ENCODE data around the gene ATG16L1. TPM values are rescaled to one million over a fixed set of nuclear protein-coding genes. Genes with fewer than 3 reads are reported as not detected.
A peak's percentile ranks its signal among the peaks of the same experiment; 100 is the strongest.

ATG16L1 gene
- polyA plus RNA-seq, 1 donor from 2014 or later = 11.2 TPM

DNA sequence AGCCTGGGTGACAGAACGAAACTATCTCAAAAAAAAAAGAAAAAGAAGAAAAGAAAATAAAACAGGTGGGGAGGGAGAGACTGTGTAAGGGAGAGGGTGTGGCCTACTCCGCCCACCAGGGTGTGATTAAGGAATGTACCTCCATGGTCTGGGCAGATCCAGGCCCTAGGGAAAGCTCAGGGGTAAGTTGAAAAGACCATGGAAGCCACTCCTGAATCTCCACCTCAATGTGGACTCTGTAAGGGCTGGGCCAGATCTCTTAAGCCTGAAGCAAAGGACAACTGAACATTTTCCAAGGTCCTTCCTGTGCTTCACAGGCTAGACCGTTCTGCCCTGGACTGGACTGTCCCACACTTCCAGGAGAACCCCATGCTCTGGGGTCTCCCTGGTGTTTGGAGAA is 9.7 kb upstream of the ATG16L1 start:
- H3K4me3 Mint-ChIP-seq = peak overlapping the region in 2 of 4 donors; percentile 54 to 92

DNA sequence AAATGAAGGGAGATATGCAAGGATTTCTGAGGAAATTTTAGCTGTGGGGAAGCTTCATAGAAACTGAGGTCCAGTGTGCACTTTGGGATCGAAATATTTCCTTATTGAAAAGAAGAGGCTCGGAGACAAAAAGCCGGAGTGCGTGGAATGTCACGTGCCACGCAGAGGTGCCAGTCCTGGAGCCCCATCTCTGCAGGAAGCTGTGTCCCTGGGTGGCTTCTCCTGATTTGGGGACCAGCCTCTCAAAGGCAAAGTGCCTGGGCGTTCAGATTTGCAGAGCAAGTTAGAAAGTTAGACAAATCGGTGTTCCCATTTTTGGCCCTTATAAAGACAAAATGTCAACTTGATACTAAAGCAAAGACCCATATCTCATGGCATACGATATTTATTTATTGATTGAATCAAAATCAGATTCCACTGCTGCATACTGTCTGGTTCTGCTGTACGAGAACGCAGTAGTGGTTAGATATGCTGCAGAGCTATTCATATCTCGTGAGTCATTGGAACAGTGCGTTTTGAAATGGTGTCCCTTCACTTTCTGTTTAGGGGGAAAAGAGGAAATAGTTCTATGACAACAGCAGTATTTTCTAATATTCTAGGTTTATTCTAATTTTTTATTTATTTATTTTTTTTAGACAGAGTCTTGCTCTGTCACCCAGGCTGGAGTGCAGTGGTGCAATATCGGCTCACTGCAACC is 9.1 kb upstream of the ATG16L1 start:
- Mint-ChIP-seq H3K4me1 (peaks cover 11 to 31% (median 18%) of the 10 kb centered on the region in 3 donors), H3K4me3 (peak overlapping the region in 3 of 4 donors; percentile 9 to 92 (median 39))

More for the DNA sequence above, 9.7 kb upstream of the ATG16L1 start:
- Mint-ChIP-seq H3K27me3 (no peaks in the 10 kb centered on the region), H3K27ac (peak overlapping the region in 1 of 3 donors; percentile 80), H3K4me1 (peaks cover 16 to 31% (median 18%) of the 10 kb centered on the region in 3 donors), H3K9me3 (peaks cover 0 to 3% (median 2%) of the 10 kb centered on the region in 3 donors), H3K36me3 (no peaks in the 10 kb centered on the region)

DNA sequence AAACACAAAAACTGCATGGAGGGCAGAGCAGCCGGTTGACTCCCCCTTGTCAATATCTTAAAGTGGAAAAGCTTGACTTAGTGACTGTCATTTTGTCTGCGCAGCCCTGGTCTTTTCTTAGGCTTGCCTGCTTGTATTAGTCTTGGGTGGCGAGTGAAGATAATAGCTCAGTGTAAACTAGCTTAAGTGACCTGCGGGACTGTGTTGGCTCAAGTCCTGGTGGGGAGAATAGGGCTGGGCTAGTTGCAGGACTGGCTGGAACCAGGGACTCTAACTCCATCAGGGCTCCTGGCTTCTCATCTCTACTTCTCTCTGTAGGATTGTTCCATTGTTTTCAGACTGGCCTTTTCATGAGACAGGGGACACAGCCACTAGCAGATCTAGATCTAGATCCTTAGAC is 8.1 kb upstream of the ATG16L1 start:
- H3K4me3 Mint-ChIP-seq = peak overlapping the region in 1 of 4 donors; percentile 25
- H3K27ac Mint-ChIP-seq = no peak overlapping the region

More for the DNA sequence above, 9.1 kb upstream of the ATG16L1 start:
- no peaks in the 10 kb centered on the region for H3K27me3 Mint-ChIP-seq
- H3K27ac Mint-ChIP-seq = no peak overlapping the region
- H3K9me3 Mint-ChIP-seq = no peaks in the 10 kb centered on the region
- H3K36me3 Mint-ChIP-seq = no peaks in the 10 kb centered on the region

DNA sequence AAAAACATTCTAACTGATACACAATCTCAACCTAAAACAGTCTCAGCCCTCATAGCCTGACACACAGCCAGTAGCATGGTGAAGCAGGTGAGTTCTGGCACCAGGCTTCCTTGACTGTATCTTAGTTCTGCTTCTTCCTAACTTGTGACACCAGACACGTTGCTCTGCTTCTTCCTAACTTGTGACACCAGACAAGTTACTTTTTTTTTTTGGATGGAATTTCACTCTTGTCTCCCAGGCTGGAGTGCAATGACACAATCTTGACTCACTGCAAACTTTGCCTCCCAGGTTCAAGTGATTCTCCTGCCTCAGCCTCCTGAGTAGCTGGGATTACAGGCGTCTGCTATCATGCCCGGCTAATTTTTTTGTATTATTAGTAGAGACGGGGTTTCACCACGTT is 6.7 kb upstream of the ATG16L1 start:
- Mint-ChIP-seq H3K27ac (no peak overlapping the region), H3K4me1 (peaks cover 11 to 28% (median 17%) of the 10 kb centered on the region in 3 donors), H3K4me3 (no peak overlapping the region)

More for the DNA sequence above, 8.1 kb upstream of the ATG16L1 start:
- Mint-ChIP-seq H3K9me3 (no peaks in the 10 kb centered on the region), H3K4me1 (peaks cover 11 to 32% (median 18%) of the 10 kb centered on the region in 3 donors), H3K27me3 (no peaks in the 10 kb centered on the region), H3K36me3 (no peaks in the 10 kb centered on the region)

GRCh38 chr2:233245406-233245805 is 6.1 kb upstream of the ATG16L1 start:
- no peak overlapping the region for H3K27ac Mint-ChIP-seq
- H3K4me3 Mint-ChIP-seq = no peak overlapping the region
- no peaks in the 10 kb centered on the region for H3K9me3 Mint-ChIP-seq
- H3K27me3 Mint-ChIP-seq = no peaks in the 10 kb centered on the region
- no peaks in the 10 kb centered on the region for H3K36me3 Mint-ChIP-seq
- H3K4me1 Mint-ChIP-seq = peaks cover 11 to 27% (median 15%) of the 10 kb centered on the region in 3 donors

More for the DNA sequence above, 6.7 kb upstream of the ATG16L1 start:
- H3K9me3 Mint-ChIP-seq = no peaks in the 10 kb centered on the region
- no peaks in the 10 kb centered on the region for H3K27me3 Mint-ChIP-seq
- H3K36me3 Mint-ChIP-seq = no peaks in the 10 kb centered on the region

DNA sequence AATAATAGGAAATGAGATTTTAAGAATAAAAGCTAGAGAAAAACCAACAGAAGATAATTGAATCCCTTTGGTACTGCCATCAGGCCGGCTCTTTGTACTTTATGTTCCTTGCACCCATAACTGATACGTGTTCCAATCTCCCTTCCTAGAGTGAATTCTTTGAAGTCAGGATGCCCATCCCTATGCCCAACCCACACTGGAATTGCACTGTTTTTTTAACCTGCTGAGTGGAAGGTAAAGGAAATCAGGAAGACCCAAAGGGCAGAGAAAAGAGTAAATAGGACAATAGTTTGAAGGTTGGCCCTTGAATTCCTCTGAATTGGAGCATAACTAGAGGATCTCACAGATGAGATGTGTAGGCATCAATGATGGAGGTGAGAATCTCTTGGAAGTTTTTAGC is 4.4 kb upstream of the ATG16L1 start:
- Mint-ChIP-seq H3K4me1 (peaks cover 4 to 19% (median 10%) of the 10 kb centered on the region in 3 donors), H3K27me3 (no peaks in the 10 kb centered on the region), H3K4me3 (no peak overlapping the region), H3K36me3 (no peaks in the 10 kb centered on the region), H3K27ac (peak overlapping the region in 1 of 3 donors; percentile 58), H3K9me3 (no peaks in the 10 kb centered on the region)

DNA sequence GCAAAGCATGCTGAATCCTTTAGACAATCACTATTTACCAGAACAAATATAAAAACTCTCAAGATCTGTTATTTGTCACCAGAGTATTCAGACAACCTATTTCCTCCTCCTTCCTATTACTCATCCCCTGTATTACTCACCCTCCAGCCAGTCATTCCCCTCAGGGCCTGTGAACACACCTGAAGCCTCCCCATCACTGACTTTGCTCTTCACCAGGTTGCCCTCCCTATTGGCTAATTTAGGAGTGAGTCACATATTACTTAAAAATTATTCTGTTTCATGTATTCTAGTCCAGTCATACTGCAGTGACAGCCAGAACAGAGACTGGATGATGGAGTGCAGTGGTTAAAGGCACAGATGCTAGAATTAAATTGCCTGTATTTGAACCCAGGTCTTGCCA is 3.7 kb upstream of the ATG16L1 start:
- Mint-ChIP-seq H3K4me1 (peaks cover 2 to 18% (median 7%) of the 10 kb centered on the region in 3 donors), H3K9me3 (no peaks in the 10 kb centered on the region), H3K4me3 (no peak overlapping the region), H3K36me3 (no peaks in the 10 kb centered on the region), H3K27me3 (no peaks in the 10 kb centered on the region), H3K27ac (peak overlapping the region in 2 of 3 donors; percentile 35 to 58)

- Mint-ChIP-seq H3K4me3 (peak overlapping the region in 1 of 4 donors; percentile 38), H3K36me3 (no peaks in the 10 kb centered on the region), H3K9me3 (no peaks in the 10 kb centered on the region), H3K27me3 (no peaks in the 10 kb centered on the region), H3K4me1 (peaks cover 10 to 25% (median 20%) of the 10 kb centered on the region in 3 donors), H3K27ac (no peak overlapping the region)
Measured at GRCh38 chr2:233248999-233249398, 2.5 kb upstream of the ATG16L1 start.

DNA sequence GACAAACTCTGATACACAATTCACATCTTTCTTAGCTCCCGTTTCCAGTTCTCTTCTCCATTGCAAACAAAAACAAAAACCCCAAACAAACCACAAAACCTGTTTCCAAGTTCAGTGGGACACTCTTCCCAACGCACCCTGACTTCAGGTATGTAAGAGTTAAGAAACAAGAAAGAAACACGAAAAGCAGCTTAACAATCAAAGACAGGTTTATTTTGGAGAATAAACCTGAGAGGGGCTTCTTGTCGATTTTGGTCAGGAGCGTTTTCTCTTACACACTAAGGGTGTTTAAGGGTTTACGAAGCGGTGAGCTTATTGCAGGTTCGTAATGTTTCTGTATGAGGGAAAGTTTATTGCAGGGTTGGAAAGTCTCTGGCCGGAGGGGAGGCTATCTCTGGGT is 905 bp upstream of the ATG16L1 start:
- no peaks in the 10 kb centered on the region for H3K27me3 Mint-ChIP-seq
- H3K4me1 Mint-ChIP-seq = peaks cover 18 to 31% (median 26%) of the 10 kb centered on the region in 3 donors
- H3K9me3 Mint-ChIP-seq = no peaks in the 10 kb centered on the region
- peak overlapping the region; percentile 73 to 92 (median 81) for H3K27ac Mint-ChIP-seq
- peak overlapping the region in 3 of 4 donors; percentile 26 to 97 (median 44) for H3K4me3 Mint-ChIP-seq
- no peaks in the 10 kb centered on the region for H3K36me3 Mint-ChIP-seq

- Mint-ChIP-seq H3K4me1 (peaks cover 20 to 33% (median 30%) of the 10 kb centered on the region in 3 donors), H3K27me3 (no peaks in the 10 kb centered on the region), H3K27ac (peak overlapping the region; percentile 73 to 92 (median 81)), H3K36me3 (no peaks in the 10 kb centered on the region), H3K9me3 (no peaks in the 10 kb centered on the region), H3K4me3 (peak overlapping the region; percentile 90 to 97 (median 96))
Measured at GRCh38 chr2:233250985-233251305, 528 bp upstream of the ATG16L1 start.

DNA sequence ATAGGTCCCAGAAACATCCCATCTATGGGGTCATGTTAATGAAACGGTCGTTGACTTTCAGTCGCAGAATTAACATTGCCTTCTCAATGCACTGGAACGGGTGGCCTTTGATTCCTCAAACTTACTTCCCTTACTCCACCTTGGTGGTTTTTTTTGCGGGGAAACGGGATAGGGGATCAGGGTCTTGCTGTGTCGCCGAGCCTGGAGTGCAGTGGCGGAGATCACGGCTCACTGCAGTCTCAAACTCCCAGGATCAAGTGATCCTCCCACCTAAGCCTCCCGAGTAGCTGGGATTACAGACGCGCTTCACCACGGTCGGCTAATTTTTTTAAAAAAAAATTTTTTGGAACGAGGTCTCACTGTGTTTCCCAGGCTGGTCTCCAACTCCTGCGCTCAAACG is 754 bp downstream of the ATG16L1 start:
- Mint-ChIP-seq H3K4me1 (peaks cover 22 to 36% (median 34%) of the 10 kb centered on the region in 3 donors), H3K27ac (peak overlapping the region; percentile 80 to 92 (median 81)), H3K27me3 (no peaks in the 10 kb centered on the region), H3K9me3 (no peaks in the 10 kb centered on the region), H3K36me3 (no peaks in the 10 kb centered on the region), H3K4me3 (peak overlapping the region; percentile 90 to 97 (median 96))

DNA sequence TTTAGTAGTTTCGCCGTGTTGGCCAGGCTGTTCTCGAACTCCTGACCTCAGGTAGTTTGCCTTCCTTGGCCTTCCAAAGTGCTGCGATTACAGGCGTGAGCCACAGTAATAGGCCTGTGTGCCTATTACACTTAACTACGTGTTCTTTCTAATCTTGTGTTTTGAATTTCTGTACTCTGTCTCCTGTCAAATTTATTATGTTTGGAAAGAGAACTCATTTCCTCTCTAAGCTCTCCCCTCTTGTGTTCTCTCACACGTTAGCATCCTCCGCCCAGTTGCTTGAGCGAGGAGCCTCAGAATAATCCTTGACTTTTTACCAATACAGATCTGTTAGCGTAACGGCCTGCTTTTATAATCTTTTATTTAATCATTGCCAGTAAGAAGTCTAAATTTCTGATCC is 3.7 kb downstream of the ATG16L1 start:
- Mint-ChIP-seq H3K4me1 (peaks cover 21 to 43% (median 42%) of the 10 kb centered on the region in 3 donors), H3K36me3 (peaks cover 2% of the 10 kb centered on the region), H3K9me3 (no peaks in the 10 kb centered on the region), H3K4me3 (peak overlapping the region in 3 of 4 donors; percentile 31 to 57 (median 43)), H3K27me3 (no peaks in the 10 kb centered on the region), H3K27ac (peak overlapping the region in 1 of 3 donors; percentile 19)

DNA sequence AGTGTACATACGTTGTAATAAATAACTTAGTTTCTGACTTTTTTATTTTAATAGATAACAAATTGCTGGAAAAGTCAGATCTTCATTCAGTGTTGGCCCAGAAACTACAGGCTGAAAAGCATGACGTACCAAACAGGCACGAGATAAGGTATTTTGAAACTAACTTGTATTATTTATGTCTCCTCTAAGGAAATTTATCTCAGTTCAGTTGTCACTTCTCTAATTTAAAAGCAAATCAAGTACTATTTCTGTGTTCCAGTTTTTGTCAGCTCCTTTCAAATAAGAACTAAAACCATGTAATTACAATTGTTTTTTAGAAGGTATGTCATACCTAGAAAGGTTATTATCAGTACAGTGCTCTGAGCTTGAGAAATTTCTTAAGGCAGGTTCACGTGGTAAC is 4.6 kb downstream of the ATG16L1 start:
- no peaks in the 10 kb centered on the region for H3K9me3 Mint-ChIP-seq
- no peaks in the 10 kb centered on the region for H3K27me3 Mint-ChIP-seq
- peaks cover 21 to 44% (median 38%) of the 10 kb centered on the region in 3 donors for H3K4me1 Mint-ChIP-seq
- peak overlapping the region in 2 of 3 donors; percentile 13 to 19 for H3K27ac Mint-ChIP-seq
- H3K36me3 Mint-ChIP-seq = peaks cover 2% of the 10 kb centered on the region
- peak overlapping the region in 2 of 4 donors; percentile 28 to 57 for H3K4me3 Mint-ChIP-seq

DNA sequence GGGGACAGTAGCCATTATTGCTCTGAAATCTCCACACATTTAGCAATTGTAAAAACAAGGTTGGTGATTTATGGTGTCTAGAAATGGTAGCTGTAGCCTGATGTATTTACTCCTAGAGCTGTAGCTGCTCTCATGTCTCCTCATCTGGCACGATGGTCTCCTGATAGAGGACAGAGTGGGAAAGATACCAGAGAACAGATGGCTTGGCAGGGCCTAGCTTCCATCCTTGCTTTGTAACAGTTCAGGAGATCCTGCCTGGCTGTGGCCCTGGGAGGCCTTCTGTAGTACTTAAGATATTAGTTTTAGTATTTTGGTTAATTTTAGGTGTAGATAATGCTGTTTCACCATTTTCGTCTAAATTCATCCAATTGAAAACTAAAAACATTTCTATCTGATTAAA is 6.7 kb downstream of the ATG16L1 start:
- H3K36me3 Mint-ChIP-seq = peaks cover 7% of the 10 kb centered on the region
- peak overlapping the region in 1 of 4 donors; percentile 47 for H3K4me3 Mint-ChIP-seq
- H3K27me3 Mint-ChIP-seq = no peaks in the 10 kb centered on the region
- peak overlapping the region in 1 of 3 donors; percentile 25 for H3K27ac Mint-ChIP-seq
- peaks cover 21 to 46% (median 45%) of the 10 kb centered on the region in 3 donors for H3K4me1 Mint-ChIP-seq
- no peaks in the 10 kb centered on the region for H3K9me3 Mint-ChIP-seq

GRCh38 chr2:233259730-233260129 is 8.3 kb downstream of the ATG16L1 start:
- Mint-ChIP-seq H3K27ac (peak overlapping the region; percentile 39 to 71 (median 65)), H3K36me3 (peaks cover 9% of the 10 kb centered on the region), H3K4me3 (peak overlapping the region in 3 of 4 donors; percentile 12 to 49 (median 17)), H3K9me3 (no peaks in the 10 kb centered on the region), H3K4me1 (peaks cover 11 to 38% (median 36%) of the 10 kb centered on the region in 3 donors), H3K27me3 (no peaks in the 10 kb centered on the region)

Measured in IgD-negative memory B cell (primary cell).